GM12801 (cell line): Measurements from ENCODE around the gene CUEDC1.

Experiments used
- CTCF ChIP-seq: IDR thresholded peaks from one replicate; pipeline ENCODE4 v1.5.1; 2011; ENCODE audit warnings: control low read depth; ENCODE audit not compliant: insufficient read length; ENCODE audit errors: extremely low read depth

The CUEDC1 gene

GRCh38 chr17:57939797-57940196 lies 15.4 kb downstream of the CUEDC1 start:
- no peak for TF ChIP-seq CTCF

GRCh38 chr17:57938061-57938502 lies 17.1 kb downstream of the CUEDC1 start:
- no peak for TF ChIP-seq CTCF

GRCh38 chr17:57937492-57937891 lies 17.7 kb downstream of the CUEDC1 start:
- TF ChIP-seq CTCF, result no peak

- no peak for TF ChIP-seq CTCF
Measured at GRCh38 chr17:57935833-57936807, 19.1 kb downstream of the CUEDC1 start.

GRCh38 chr17:57931488-57932137 lies 23.6 kb downstream of the CUEDC1 start:
- TF ChIP-seq CTCF, result no peak

- no peak for TF ChIP-seq CTCF
Measured at GRCh38 chr17:57930239-57930638, 25.0 kb downstream of the CUEDC1 start.

- TF ChIP-seq CTCF, result no peak
Measured at GRCh38 chr17:57929386-57929785, 25.8 kb downstream of the CUEDC1 start.
